CD4-positive, alpha-beta T cell treated with Interferon alpha-2 for 1 hour (primary cell): ENCODE results near the gene RNLS.
A peak's percentile ranks its signal among the peaks of the same experiment; 100 is the strongest.
"Not testable (repeated sequence)": the region's sequence is repeated elsewhere in the genome, so short reads cannot be mapped to it uniquely, and the experiment has no call there.

Source experiments
- DNase-seq, 2 donors: peaks; one replicate each; pipeline ENCODE4 v3.0.0-alpha.2; 2020 to 2022

The RNLS gene

GRCh38 chr10:88333248-88333630 lies 249.9 kb downstream of the RNLS start:
- DNase-seq: no peak

DNA sequence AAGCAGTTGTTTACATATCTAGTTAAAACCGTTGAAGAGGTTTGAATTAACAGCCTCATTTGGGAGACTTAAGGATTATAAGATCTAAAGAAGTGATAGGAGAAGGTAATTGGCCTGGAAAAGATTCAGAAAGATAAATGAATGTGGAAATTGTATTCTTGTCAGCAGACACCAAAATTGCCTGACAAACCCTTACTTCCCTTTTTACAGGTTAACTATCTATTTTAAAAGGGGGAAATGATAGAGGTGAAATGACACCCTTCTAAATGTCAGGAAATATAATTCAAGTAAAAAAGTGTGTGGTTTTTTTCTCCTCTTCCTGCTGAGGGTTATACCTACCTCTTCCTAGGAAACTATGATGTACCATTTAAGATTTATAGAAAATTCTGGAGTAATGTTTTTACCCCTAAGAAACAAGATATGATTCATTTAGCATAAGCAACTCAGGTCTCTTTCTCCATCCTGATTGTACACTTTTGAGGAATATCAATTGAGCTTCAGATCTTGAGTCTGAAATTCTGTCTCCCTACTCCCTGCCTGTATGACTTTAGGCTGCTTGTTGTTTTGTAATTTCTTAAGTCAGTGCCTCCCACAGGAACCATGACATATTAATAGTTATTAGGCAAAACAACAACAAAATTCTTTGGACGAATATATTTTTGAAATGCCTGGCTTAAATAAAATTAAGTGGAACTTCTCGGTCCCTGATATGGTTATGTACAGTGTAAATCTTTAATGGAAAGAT lies 250.4 kb downstream of the RNLS start:
- no peak for DNase-seq

- DNase-seq: no peak
Measured at GRCh38 chr10:88330174-88330573, 252.9 kb downstream of the RNLS start.

DNA sequence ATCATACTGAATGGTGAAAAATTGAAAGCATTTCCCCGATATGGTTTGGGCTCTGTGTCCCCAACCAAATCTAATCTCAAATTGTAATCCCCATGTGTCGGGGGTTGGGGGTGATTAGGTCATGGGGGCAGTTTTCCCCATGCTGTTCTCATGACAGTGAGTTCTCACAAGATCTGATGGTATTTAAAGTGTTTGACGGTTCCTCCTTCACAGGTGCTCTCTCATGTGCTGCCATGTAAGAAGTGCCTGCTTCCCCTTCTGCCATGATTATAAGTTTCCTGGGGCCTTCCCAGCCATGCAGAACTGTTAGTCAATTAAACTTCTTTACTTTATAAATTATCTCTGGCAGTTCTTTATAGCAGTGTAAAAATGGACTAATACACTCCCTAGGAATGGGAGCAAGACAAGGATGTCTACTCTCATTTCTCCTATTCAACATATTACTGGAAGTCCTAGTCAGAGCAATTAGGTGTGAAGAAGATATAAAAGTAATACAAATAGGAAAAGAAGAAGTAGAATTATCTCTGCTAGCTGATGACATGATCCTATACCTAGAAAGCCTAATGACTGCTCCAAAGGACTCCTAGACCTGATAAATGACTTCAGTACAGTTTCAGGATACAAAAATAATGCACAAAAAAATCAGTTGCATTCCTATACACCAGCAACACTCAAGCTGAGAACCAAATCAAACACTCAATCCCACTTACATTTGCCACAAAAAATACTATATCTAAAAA lies 260.6 kb downstream of the RNLS start:
- peak in 1 of 2 donors; percentile 6 for DNase-seq

GRCh38 chr10:88319960-88320517 lies 263.1 kb downstream of the RNLS start:
- DNase-seq: no peak

- peak in 1 of 2 donors; percentile 24 for DNase-seq
Measured at GRCh38 chr10:88318803-88319202, 264.3 kb downstream of the RNLS start.

GRCh38 chr10:88317099-88317498 lies 266.0 kb downstream of the RNLS start:
- DNase-seq: no peak

- no peak for DNase-seq
Measured at GRCh38 chr10:88316292-88316861, 266.7 kb downstream of the RNLS start.

GRCh38 chr10:88315755-88316154 lies 267.4 kb downstream of the RNLS start:
- no peak for DNase-seq

DNA sequence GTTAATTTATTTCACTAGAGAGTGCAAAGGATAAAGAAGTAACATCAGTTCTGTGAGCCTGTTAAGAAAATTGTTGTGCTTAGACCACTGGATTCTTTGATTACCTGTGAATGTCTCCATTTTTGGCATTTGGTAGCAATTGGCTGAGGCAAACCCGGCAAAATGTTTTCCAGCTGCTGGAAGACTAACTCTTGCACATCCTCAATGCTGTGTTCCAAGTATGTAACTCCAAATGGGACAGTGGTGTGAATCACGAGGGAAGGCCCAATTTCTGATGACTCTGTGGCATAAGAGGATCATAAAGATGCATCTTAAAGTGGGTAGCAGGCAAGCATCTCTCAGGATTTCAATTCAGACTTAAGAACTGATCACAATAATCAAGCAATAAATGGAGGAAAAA lies 268.8 kb downstream of the RNLS start:
- no peak for DNase-seq

GRCh38 chr10:88313878-88314277 lies 269.2 kb downstream of the RNLS start:
- no peak for DNase-seq

DNA sequence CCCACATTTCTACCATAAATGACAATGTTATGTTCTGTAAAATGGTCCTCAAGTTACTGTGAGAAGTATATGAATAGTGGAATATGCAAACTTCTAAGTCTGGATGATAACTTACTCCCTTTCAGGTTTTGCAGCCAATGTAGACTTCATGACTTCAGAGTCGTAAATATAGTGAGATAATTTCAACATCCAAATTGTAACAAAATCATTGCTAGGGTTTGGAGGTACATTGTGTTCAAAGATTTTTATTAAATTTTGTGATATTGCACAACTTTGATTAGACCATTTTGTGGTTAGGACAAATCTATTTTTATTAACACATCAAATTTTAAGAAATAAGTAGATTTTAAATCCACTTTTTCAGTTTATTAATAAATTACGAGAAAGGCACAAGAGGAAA lies 270.3 kb downstream of the RNLS start:
- no peak for DNase-seq

DNA sequence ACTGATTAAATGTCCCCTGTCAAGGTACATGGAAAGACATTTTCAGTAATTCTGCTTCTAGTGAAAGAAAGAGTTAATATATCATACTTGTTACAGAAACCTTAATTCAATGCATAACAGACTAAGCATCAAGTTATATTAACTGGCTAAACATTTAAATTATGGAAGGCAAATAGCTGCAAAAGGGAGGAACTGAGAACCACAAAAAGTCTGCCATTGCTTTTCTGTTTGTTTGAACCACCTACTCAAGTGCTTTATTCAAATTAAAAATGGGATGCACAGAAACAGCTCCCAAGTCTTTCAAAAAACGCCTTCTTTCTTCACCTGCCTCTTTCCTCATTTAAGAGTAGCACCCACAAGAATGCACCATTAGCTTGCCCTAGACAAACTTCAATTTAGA lies 271.9 kb downstream of the RNLS start:
- no peak for DNase-seq

GRCh38 chr10:88309365-88309764 lies 273.8 kb downstream of the RNLS start:
- no peak for DNase-seq

GRCh38 chr10:88308361-88308760 lies 274.8 kb downstream of the RNLS start:
- not testable (repeated sequence) for DNase-seq

DNA sequence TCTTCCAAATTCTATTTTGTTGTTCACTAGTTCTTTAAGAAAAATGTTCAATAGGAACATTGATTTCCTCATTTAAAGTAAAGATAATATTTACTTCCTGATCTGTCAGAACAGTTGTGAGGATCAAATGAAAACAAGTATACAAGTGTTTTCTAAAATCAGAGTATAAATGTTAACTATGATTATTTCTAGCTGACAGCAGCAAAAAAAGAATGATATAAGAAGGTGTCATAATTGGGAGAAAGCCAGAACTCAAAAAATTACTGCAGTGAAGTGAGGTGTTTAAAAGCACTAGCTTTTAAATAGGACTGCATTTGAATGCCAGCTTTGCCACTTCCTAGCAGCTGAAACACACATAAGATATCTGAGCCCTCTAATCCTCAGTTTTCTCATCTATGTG lies 283.3 kb downstream of the RNLS start:
- no peak for DNase-seq

DNA sequence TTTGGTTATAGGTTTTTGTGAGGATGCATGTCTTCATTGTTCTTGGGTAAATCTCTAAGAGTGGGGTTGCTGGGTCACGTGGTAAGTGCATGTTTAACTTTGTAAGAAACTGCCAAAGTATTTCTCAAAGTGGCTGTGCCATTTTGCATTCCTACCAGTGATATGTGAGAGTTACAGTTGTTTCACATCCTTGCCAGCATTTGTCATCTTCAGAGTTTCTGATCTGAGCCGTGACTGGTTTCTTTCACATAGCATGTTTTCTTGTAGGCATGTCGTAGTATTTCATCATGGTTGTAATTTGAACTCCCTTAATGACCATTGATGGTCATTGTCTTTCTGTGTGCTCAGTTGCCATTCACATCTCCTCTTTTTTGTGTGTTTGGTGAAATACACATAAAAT lies 286.0 kb downstream of the RNLS start:
- no peak for DNase-seq

DNA sequence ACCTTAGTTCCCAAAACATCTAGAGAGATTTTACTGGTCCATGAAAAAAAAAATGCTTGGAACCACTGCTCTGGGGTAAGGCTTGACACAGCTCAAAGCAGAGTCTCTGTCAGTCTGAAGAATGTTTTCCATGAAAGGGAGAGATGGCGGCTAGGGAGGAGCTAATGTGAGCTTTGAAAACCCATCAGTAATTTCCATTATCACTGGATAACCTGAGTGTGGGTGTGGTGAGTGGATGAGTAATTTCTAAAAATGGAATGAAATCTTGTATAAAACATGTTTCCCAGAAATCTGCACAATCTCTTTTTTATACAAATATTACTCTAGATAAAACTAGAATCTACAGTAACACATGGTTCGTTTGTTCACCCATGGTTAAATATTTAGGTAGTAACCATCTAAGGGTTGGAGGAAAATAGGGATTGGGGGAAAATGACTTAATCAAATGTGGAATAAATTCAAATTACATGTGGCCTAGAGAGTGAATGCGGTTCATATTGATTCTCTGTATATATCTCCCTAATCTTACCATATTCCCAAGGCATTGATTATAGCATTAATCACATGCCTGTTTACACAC lies 289.4 kb downstream of the RNLS start:
- no peak for DNase-seq

- no peak for DNase-seq
Measured at GRCh38 chr10:88293073-88293472, 290.0 kb downstream of the RNLS start.

DNA sequence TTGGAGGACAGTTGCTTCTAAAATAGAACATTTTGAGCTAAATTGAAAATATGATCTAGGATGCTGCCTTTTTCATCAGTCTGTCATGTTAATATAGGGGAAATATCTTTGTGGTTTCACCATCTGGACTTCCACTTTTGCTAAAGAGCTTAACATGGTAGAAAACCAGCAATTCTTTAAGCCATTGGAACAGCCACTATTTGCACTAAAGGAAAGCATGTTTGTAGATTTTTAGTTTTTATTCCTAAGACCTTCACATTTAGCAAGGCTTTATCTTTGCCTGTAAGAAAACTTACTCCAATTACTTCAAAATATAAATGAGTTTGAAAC lies 291.0 kb downstream of the RNLS start:
- DNase-seq: no peak

GRCh38 chr10:88291289-88292184 lies 291.6 kb downstream of the RNLS start:
- no peak for DNase-seq

GRCh38 chr10:88289342-88289741 lies 293.8 kb downstream of the RNLS start:
- DNase-seq: no peak
